Activated CD8-positive, alpha-beta T cell treated with anti-CD3 and anti-CD28 coated beads for 36 hours (primary cell): ENCODE results near the gene DHRSX. TPM values are rescaled to one million over a fixed set of nuclear protein-coding genes. Genes with fewer than 3 reads are reported as not detected.

Source experiments
- ATAC-seq: fragments of 200-7000 bp; cut with Tn5 transposase; one replicate; pipeline ENCODE4 v1.10.0; 2021; ENCODE audit warnings: mild to moderate bottlenecking, moderate library complexity
- CTCF ChIA-PET: fragments of 350-600 bp; sonication (Branson Sonifier 250); formaldehyde crosslinking; loops from one replicate; lab custom pipeline; 2021; ENCODE audit warnings: antibody characterized with exemption; lab: Charles Lee
- POLR2A ChIA-PET: fragments of 350-600 bp; sonication (Branson Sonifier 250); formaldehyde crosslinking; loops from one replicate; lab custom pipeline; 2021; ENCODE audit warnings: antibody characterized with exemption; lab: Charles Lee
- DNase-seq: peaks from one replicate; pipeline ENCODE4 v3.0.0-alpha.2; 2020
- H3K27ac Mint-ChIP-seq: one replicate; pipeline ENCODE4 v1.8.0; 2021; ENCODE audit warnings: mild to moderate bottlenecking, mixed read lengths
- H3K27me3 Mint-ChIP-seq: one replicate; pipeline ENCODE4 v1.8.0; 2021; ENCODE audit warnings: mixed read lengths
- H3K36me3 Mint-ChIP-seq: one replicate; pipeline ENCODE4 v1.8.0; 2021; ENCODE audit warnings: low read depth, mixed read lengths
- H3K4me1 Mint-ChIP-seq: one replicate; pipeline ENCODE4 v1.8.0; 2021; ENCODE audit warnings: low read depth, mixed read lengths
- H3K4me3 Mint-ChIP-seq: one replicate; pipeline ENCODE4 v1.8.0; 2021; ENCODE audit warnings: mild to moderate bottlenecking, moderate library complexity, mixed read lengths
- H3K9me3 Mint-ChIP-seq: one replicate; pipeline ENCODE4 v1.8.0; 2021; ENCODE audit warnings: mixed read lengths
- intact Hi-C: fragments of 100-400 bp; cut with micrococcal nuclease; formaldehyde crosslinking; loops from one replicate; pipeline ENCODE4 v1.10.0; 2022
- total RNA-seq, 2 experiments: library from RNA; stranded (reverse); gene quantifications; one replicate each; pipeline ENCODE4 v1.2.3, GENCODE V29; 2021
- TF ChIP-seq, protein P1 (sequence below): fragments of 200-600 bp; IDR thresholded peaks from one replicate; pipeline ENCODE4 v1.8.0; 2022; ENCODE audit warnings: antibody characterized with exemption, mild to moderate bottlenecking

The DHRSX gene
- total RNA-seq, 2 experiments from 2014 or later = 19.7 to 22.0 TPM

DNA sequence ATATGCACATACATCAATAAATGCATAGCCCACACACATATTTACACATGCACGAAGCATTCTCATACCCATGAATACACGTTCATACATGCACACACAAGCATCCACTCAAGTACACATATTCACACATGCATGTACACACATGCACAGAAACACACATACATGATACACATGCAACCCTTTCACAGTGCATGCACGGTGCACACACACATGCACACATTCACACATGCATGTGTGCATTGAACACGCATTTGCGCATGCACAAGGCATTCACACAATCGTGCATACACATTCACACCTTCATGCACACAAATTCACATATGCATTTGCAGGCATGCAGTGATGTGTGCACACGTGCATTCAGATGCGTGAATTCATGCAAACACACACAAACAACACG lies 324.5 kb downstream of the DHRSX start:
- DNase-seq = no peak
- Mint-ChIP-seq H3K4me3 (no peak overlapping the region), H3K36me3 (peaks cover 9% of the 10 kb centered on the region), H3K27ac (no peak overlapping the region), H3K4me1 (no peaks in the 10 kb centered on the region), H3K9me3 (peaks cover 24% of the 10 kb centered on the region), H3K27me3 (no peaks in the 10 kb centered on the region)
- ChIA-PET POLR2A (no interaction called here), CTCF (no interaction called here)
- ATAC-seq = no peak
- TF ChIP-seq, protein P1, sequence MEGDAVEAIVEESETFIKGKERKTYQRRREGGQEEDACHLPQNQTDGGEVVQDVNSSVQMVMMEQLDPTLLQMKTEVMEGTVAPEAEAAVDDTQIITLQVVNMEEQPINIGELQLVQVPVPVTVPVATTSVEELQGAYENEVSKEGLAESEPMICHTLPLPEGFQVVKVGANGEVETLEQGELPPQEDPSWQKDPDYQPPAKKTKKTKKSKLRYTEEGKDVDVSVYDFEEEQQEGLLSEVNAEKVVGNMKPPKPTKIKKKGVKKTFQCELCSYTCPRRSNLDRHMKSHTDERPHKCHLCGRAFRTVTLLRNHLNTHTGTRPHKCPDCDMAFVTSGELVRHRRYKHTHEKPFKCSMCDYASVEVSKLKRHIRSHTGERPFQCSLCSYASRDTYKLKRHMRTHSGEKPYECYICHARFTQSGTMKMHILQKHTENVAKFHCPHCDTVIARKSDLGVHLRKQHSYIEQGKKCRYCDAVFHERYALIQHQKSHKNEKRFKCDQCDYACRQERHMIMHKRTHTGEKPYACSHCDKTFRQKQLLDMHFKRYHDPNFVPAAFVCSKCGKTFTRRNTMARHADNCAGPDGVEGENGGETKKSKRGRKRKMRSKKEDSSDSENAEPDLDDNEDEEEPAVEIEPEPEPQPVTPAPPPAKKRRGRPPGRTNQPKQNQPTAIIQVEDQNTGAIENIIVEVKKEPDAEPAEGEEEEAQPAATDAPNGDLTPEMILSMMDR = no peak
- intact Hi-C loops = no loop called here

DNA sequence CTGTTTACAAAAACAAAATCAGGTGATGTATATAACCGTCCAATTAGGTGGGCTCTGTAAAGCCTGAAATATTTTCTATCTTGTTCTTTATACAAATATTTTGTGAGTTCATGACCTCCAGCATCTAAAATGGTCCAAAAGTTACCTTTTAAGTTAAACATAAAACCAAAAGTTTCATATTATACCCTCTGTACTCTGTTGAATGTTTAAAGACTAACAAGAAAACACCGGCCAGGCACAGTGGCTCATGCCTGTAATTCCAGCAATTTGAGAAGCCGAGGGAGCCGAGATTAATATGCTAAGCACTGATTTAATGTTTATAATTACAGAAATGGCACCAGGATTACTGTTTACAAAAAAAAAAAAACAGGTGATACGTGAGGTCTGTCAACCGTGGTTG lies 328.4 kb downstream of the DHRSX start:
- intact Hi-C loops = no loop called here
- CTCF ChIA-PET = no interaction called here
- TF ChIP-seq, protein P1 = no peak
- Mint-ChIP-seq H3K36me3 (peaks cover 9% of the 10 kb centered on the region), H3K27me3 (no peaks in the 10 kb centered on the region), H3K4me3 (no peak overlapping the region), H3K27ac (no peak overlapping the region), H3K4me1 (no peaks in the 10 kb centered on the region), H3K9me3 (peaks cover 34% of the 10 kb centered on the region)
- DNase-seq (no peak), ATAC-seq (no peak)
- POLR2A ChIA-PET = no interaction called here

Other genes with a start within 250 kb of the DHRSX start
- gene ZBED1, start within 50 bp of the DHRSX start, total RNA-seq = 10 to 100 TPM; 26.3 to 28.7 TPM
- 100 to 1,000 TPM; 121 to 123 TPM for gene CD99, start 190.3 kb upstream of the DHRSX start, total RNA-seq